Cardiac fibroblast (primary cell): ENCODE data around the gene ICE2.
A peak's percentile ranks its signal among the peaks of the same experiment; 100 is the strongest.
"Not testable (repeated sequence)": the region's sequence is repeated elsewhere in the genome, so short reads cannot be mapped to it uniquely, and the experiment has no call there.

Source experiments
- DNase-seq, 2 donors: peaks; one replicate each; pipeline versions ENCODE4 v3.0.0 to v3.0.0-alpha.2; 2010; ENCODE audit warnings: low read depth in 2 of 2
- H3K4me3 ChIP-seq, 2 donors: replicated peaks in 1 of 2; 1 replicate in 1 of 2; 2 replicates in 1 of 2; pipeline ENCODE4 v1.5.1; 2011; ENCODE audit warnings: low read depth in 2 of 2, low read length in 2 of 2, mild to moderate bottlenecking in 2 of 2, moderate library complexity in 1 of 2
- CTCF ChIP-seq: IDR thresholded peaks from one replicate; pipeline ENCODE4 v1.5.1; 2011; ENCODE audit warnings: low read depth, mild to moderate bottlenecking, low read length, inconsistent platforms

The ICE2 gene

GRCh38 chr15:60420203-60420716 lies 58.7 kb downstream of the ICE2 start:
- no peak overlapping the region for H3K4me3 ChIP-seq
- no peak for TF ChIP-seq CTCF
- DNase-seq, result no peak

- no peak for TF ChIP-seq CTCF
- DNase-seq, result peak; percentile 61 to 69
- H3K4me3 ChIP-seq, result no peak overlapping the region
Observed at GRCh38 chr15:60419753-60420152, 59.2 kb downstream of the ICE2 start.

- no peak for DNase-seq
- no peak for TF ChIP-seq CTCF
Observed at GRCh38 chr15:60418096-60418495, 60.8 kb downstream of the ICE2 start.

GRCh38 chr15:60417112-60417511 lies 61.8 kb downstream of the ICE2 start:
- TF ChIP-seq CTCF, result no peak
- DNase-seq, result no peak
- no peak overlapping the region for H3K4me3 ChIP-seq

More at GRCh38 chr15:60418096-60418495, 60.8 kb downstream of the ICE2 start:
- H3K4me3 ChIP-seq, result no peak overlapping the region

- DNase-seq, result no peak
- H3K4me3 ChIP-seq, result no peak overlapping the region
- no peak for TF ChIP-seq CTCF
Observed at GRCh38 chr15:60416484-60416883, 62.5 kb downstream of the ICE2 start.

- H3K4me3 ChIP-seq, result no peak overlapping the region
- no peak for TF ChIP-seq CTCF
- DNase-seq, result peak; percentile 58 to 64
Observed at GRCh38 chr15:60414016-60414682, 64.8 kb downstream of the ICE2 start.

- TF ChIP-seq CTCF, result no peak
- no peak for DNase-seq
- H3K4me3 ChIP-seq, result no peak overlapping the region
Observed at GRCh38 chr15:60413231-60413824, 65.6 kb downstream of the ICE2 start.

GRCh38 chr15:60412807-60413206 lies 66.1 kb downstream of the ICE2 start:
- not testable (repeated sequence) for DNase-seq, H3K4me3 ChIP-seq
